NCI-H187 (cell line): ENCODE data around the gene TBC1D26.
"Not testable (repeated sequence)": the region's sequence is repeated elsewhere in the genome, so short reads cannot be mapped to it uniquely, and the experiment has no call there.

Experiments used
- DNase-seq, 2 experiments: peaks; one replicate each; lab custom pipeline; 2025; lab: John Stamatoyannopoulos, UW

The TBC1D26 gene

DNA sequence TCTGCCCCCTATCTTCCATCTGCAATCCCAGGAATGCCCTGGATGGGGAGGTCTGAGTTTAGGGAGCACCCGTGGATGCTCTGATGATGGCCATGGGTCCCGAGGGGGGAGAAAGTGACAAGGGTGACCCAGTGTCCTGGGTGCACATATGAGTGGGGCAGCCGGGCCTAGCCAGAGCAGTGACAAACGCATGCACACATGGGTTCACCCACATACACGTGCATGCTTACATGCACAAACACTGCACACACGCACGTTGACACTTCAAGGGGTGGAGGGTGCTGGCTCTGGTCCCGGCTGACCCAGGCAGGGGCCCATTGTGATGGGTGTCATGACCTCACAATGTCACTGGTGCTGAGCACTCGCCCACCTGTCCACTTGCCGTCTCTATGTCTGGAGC, at the start of gene TBC1D26:
Gene TBC1D26 (plus strand): TSS at position 384 of the 400 bp plus-strand sequence. CDS start 3,066 bp downstream, outside the sequence.
- DNase-seq = not testable (repeated sequence)

DNA sequence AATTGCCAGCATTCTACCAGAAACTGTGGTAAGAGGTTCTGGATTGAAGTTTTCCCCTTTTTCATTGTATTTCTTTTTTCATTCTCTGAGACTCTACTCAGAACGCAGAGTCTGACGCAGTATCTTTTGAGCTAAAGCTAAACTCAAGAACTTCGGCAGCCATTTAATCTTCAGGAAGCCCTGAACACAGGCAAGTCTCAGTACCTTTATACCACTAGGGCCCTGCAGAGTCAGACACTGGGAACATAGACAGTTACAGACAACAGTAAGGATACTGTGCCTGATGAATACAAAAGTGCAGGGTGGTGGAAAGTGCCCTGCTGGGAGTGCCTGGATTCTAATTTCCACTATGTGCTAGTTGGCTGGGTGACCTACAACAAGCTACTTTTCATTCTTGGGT, 48.9 kb upstream of the TBC1D26 start:
- not testable (repeated sequence) for DNase-seq

DNA sequence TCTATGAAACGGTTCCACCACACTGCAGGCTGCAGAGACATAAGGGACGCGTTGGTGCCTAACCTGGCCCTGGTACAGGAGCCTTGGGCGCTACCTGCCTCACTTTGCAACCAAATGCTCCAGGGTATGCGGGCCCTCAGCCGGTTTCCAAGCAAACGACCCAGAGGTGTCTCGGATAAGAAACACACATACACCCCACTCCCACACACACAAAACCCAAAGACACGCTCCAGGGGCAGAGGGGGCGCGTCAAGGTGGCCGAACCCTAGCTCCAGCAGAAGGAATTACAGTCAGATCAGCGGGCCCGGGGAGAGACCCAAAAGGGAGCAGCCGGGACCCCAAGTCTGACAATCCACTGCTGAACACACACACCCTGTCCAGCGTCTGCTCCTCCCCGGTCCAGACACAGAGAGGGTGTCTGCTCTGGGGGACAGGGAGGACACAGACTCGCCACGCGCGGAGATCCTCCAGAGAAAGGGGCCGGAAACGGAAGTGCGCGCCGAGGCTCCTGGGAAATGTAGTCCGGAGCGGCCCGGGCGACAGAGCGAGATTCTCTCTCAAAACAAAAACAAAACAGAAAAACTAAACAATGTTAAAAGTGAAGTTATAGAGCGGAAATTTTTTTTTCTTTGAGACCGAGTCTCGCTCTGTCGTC, 48.1 kb upstream of the TBC1D26 start, which contains the start of gene TRIM16:
Gene TRIM16 (minus strand): TSS at position 488 of the 655 bp plus-strand sequence. CDS start 32,702 bp downstream, outside the sequence.
- peak; percentile 0 to 1 for DNase-seq

DNA sequence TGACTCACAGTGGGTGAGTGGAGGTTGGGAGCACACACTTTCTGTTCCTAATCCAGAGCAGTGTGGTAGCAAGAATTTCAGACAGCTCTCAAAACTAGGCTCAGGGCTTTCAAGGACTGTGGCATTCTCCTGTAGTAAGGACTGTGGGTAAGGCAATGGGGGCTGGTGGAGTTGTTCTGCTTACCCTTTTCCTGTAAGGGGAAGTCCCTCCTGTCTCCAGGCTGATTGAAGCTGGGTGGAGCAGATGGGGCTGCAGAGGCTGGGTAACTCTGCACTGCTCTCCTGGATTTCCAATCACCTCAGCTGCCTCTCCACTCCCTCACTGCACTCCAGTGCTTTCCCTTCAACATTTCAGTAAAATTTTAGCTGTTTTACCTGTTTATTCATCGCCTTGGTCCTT, 44.6 kb upstream of the TBC1D26 start:
- not testable (repeated sequence) for DNase-seq

DNA sequence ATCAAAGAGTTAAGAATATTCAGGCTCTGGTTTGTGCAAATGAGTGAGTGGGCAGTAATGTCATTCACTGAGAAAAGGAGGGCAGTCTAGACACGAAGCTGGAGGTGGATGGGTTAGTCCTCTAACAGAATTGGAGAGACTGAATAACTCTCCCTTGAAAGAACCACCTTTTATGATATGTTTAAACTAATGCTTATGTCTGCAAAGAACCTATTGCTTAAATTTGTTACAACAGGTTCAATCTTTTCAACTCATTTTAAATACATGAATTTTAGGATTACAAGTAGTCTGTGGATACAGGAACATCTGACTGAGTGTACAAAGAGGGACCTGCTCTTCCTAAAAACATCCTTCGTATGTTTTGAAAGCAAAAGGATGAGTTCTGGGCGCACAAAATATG, 33.1 kb upstream of the TBC1D26 start:
- DNase-seq = not testable (repeated sequence)

DNA sequence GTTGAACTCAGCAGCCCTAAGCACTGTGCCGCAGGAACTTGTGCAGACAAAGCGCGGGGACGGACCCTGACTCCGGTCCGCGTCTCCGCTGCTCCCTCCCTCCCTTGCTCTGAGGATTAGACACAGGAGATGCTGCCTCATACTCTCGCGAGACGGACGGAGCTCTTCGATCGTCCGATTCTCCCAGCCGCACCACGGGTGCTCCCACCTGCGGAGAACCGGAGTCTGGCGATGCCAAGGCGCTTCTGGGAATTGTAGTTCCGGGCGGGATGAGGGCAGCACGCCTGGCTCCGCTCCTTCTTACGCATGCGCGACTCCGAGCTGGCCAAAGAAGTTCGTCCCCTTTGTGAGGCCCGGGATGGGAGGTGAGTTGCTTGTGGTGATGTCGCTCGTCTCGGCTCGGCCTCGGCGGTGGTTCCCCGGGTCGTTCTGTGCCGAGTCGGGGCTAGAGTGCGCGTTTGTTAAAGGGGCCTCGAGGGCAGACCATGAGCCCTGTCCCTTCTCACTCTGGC, 32.6 kb upstream of the TBC1D26 start, which contains the start of gene ZNF286A:
Gene ZNF286A (plus strand): TSS at position 340 of the 512 bp plus-strand sequence. CDS start 578 bp downstream, outside the sequence.
- DNase-seq = peak; percentile 95 to 96

DNA sequence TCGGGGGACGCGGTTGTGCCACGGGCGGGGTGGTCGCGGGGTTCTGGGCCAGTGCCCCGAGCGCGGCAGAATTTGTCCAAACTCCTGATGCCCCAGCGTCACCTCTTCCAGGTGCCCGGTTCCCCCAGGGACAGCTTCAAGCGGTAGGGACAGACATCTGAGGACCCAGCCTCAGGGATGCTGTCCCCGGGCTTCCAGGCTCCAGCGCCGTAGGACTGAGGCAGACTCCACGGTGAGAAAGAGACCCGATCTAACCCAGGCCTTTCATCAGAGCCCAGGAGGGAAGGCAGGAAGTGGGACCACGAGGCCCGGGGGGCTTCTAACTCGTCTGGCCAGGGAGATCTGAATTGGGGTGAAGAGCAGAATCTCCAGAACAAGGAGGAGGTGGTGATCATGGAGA, 32.1 kb upstream of the TBC1D26 start:
- not testable (repeated sequence) for DNase-seq

DNA sequence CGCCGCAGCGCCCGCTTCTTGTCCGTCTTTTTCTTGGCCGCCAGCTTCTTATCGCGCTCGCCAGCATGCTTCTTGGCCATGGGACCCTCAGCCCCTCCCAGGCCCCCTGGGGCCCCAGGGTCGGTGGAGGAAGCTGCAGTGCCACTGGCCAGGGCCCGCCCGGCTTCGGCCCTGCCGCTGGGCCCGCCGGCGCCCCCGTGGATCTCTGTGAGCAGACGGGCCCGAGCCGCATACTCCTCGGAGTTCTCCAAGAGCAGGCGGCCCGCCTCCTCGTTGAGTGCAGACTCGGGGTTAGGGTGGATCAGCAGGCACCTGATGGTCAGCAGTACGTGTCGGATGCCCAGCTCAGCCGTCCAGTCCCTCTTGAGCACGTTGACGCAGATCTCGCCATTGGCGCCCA, 27.8 kb upstream of the TBC1D26 start:
- DNase-seq = not testable (repeated sequence)

DNA sequence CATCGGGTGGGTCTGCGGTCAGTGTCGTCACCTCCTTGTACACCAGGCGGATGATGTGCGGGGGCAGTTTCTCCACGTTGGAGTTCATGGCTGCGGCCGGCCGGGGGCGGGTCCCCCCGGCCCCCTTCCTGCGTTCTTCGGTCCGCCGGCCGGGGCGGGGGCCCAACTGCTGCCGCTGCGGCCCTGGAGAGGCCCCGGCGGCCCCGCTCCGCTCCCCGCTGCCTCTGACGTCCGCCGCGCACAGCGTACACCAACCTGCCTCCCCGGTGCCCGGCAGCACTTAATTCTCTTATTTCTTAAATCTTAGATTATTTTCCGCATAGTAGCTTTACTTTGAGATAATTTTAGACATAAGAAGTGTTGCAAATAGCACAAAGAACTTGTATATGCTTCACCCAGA, 27.3 kb upstream of the TBC1D26 start:
- not testable (repeated sequence) for DNase-seq

DNA sequence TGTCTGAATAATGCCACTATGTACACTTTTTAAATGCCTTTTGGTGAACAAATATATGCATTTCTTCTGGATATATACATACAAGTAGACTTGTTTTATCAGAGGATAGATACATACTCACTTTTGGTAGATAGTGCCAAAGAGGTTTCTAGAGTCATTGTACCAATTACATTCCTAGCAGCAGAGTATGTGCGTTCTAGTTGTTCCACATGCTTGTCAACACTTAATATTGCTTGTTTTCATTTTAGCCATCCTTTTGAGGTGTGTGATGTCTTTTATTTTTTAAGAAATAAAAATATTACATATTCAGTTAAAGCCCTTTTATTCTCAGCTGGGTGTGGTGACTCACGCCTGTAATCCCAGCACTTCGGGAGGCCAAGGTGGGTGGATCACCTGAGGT, 23.2 kb upstream of the TBC1D26 start:
- not testable (repeated sequence) for DNase-seq

DNA sequence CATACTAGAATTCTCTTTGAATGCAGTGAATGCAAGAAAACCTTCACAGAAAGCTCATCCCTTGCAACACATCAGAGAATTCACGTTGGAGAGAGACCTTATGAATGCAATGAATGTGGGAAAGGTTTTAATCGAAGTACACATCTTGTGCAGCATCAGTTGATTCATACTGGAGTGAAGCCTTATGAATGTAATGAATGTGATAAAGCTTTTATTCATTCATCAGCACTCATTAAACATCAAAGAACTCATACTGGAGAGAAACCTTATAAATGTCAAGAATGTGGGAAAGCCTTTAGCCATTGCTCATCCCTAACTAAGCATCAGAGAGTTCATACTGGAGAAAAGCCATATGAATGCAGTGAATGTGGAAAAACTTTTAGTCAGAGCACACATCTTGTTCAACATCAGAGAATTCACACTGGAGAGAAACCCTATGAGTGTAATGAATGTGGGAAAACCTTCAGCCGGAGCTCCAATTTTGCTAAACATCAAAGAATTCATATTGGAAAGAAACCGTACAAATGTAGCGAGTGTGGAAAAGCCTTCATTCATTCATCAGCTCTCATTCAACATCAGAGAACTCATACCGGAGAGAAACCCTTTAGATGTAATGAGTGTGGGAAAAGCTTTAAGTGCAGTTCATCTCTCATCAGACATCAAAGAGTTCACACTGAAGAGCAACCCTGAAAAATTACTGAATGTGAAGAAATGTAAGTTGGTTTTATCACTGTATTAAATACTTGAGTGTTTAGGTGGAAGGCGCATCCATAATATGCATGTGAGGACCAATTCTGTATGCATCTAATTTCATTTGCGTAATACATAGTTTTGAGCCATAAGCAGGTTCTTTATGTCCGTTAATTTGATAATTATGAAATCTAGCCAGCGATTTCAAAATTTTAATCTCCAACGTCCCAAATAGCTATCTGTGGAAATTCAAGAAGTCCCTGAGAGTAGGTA, 15.2 kb upstream of the TBC1D26 start:
- not testable (repeated sequence) for DNase-seq

DNA sequence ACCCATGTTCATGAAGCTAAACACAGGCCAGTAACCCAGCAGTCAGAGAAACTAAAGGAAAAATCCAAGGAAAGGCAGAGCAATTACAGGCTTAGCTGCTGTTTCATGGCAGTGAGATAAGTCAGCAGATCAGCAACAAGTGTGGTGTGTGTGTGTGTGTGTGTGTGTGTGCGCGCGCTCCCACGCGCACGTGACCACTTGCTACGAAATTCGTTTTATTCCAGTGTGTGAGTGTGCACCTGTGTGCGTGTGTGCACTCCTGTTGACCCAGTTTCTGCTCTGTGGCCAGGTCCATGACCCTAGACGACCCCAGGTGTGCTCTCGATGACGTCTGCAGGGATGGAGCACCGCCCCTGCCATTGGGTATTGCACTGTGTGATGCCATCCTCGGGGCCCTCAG, 1.5 kb upstream of the TBC1D26 start:
- not testable (repeated sequence) for DNase-seq

DNA sequence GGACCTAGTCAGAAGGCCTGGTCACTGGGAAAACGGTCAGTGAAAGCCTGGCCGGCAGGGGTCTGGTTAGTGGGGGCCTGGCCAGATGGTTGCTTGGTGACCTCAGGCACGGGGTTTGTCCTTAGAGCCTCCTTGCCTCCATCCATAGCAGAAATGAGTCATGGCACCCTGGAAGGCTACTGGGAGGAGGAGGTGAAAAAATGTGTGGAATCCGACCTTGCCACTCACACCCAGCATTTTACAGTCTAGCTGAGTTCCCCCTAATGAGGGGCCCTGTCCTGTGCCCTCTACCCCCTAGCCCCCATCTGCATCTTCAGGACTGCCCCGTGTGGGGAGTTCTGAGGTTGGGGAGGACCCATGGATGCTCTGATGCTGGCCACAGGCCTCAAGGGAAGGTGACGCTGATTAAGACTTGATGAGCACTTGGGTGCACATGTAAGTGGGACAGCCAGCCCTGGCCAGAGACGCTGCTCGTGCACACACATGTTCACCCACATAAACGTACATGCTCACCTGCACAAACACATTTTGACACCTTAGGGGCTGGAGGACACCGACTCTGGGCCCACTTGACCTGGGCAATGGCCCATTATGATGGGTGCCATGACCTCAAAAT, 1.2 kb downstream of the TBC1D26 start:
- not testable (repeated sequence) for DNase-seq

DNA sequence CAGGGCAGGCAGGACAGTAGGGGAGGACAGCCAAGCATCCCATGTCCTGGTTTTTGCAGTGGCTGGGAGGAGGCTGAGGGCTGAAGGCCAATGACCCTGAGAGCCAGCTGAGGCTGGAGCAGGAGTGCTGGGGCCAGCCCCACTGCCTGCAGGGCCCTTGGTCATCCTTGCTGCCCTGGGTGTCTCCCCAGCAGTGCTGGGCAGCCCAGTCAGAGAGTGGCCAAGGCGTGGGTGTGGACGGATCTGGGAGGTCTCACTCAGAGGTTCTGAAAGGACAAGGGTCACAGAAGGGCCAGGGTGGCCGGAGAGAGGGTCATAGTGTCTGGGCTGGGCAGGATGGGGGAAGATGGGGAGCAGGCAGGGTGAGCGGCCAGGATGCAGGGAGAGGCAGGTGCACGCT, 4.5 kb downstream of the TBC1D26 start:
- DNase-seq = not testable (repeated sequence)

DNA sequence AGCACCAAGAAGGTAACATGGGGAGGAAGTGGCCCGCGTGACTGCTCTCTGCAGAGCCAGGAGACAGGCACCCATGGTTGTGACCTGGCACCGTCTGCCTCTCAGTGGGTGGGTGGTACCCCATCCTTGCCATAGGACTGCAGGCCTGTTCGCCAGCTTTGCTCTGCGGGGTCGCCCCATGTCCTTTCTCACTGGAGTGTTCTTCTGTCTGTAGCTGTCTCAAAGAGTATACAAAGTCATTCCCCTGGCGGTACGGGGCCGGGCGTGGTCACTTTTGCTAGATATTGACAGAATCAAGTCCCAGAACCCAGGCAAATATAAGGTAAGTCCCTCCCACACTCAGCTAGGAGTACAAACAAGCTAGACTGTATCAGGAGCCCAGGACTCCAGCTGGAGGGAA, 6.0 kb downstream of the TBC1D26 start:
- no peak for DNase-seq

DNA sequence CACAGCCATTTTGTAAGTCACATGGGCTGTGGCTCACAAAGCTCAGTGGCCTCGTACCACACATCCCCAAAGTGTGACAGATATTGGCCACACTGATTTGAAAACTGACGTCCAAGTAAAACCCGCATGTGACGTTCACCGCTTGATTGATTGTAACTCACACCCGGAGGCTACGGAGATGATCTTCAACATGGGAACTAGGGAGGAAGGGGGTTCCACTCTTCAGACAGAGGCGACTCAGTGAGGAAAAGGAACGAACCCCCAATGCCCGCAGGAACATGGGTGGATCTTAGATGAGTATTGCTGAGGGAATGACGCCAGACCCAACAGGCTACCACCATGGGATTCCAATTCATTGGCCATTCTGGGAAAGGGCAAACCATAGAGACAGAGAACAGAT, 7.2 kb downstream of the TBC1D26 start:
- not testable (repeated sequence) for DNase-seq

DNA sequence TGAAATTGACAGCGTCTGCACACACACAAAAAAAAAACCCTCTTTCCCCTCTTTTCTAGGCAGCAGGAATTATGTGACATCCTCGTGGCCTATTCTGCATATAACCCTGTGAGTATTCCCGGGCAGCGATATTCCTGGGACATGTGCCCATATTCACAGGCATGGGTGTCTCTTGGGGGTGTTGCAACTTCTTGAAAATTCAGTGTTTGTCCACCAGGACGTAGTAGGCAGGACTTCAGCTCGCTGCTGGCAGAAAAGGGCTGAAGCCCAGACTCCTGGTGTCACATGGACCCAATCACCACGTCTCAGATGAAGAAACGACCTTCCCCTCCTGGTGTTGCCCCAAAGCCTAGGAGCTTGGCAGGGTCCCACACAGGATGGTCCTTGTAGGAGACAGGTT, 8.0 kb downstream of the TBC1D26 start:
- DNase-seq = not testable (repeated sequence)

DNA sequence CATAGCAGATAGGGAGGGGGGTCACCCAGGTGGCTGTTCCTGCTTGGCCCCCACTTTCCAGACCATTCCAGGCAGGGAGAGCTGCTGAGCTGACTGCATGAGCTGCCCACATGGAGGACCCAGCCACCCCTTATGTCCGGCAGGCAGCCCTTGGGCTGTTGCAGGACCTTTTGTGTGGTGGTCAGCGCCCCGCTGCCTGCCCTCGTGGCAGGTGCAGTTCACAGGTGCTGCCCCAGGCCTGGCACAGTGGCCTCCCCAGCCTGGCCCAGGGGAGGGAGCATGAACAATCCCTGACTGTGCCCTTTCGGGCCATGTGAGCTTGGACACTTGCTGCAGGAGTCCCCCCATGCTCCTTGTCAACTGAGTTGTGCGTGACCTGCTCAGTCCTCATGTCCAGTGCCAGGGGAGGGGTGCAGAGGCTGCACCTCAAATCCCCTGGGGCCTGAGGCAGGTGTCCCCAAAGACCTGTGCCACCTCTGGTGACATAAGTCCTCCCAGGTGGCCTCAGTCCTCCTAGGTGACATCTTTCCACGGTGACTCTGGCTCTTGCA, 8.6 kb downstream of the TBC1D26 start:
- no peak for DNase-seq

DNA sequence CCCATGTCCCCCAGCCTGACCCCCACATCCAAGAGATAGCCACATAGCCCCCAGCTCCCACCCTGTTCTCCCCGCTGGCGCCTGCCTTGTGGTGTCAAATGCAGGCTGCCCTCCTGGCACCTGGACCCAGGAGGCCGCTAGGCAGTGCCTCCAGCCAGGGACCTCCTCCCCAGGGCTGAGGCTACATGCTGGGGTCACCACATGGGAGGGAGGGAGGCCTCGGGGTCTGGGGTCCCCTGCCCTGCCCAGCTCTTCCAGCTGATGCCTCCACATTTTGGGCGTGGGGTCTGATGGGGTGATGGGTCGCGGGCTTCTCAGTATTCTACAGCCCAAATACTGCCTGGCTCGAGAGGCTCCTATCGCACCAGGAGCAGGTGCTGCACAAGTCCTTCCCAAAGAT, 9.5 kb downstream of the TBC1D26 start:
- no peak for DNase-seq

DNA sequence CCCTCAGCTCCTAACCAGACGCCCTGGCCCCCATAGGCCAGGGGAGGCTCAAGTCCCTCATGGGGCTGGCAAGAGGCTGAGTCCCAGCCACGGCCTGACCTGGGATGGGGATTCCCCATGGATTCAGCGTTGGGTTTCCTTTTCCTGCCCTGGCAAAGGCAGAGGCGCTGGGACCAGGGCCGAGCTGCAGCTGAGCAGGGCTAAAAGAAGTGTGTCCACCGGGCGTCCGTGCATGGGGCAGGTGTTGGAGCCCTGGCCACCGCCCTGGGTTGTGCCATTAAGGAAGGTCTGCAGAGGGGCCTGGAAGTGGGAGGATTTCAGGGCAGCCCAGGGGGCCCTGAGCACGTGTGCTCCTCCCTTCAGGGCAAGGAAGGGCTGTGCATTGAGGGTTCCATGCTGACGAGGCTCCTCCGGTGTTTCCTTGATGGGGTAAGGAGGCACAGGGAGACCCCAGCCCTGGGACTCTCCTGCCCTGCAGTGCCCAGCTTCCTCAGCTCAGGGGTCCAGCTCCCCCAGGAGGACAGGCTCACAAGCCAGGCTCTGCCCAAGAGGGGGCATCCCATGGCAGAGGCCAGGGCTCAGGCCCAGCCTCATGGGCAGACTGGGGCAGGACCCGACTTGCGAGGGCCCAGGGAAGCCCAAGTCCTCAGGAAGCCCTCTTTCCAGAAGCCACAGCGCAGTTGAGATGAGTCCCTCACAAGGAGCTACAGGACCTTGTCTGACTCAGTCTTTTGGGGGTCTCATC, 10.1 kb downstream of the TBC1D26 start:
- no peak for DNase-seq

DNA sequence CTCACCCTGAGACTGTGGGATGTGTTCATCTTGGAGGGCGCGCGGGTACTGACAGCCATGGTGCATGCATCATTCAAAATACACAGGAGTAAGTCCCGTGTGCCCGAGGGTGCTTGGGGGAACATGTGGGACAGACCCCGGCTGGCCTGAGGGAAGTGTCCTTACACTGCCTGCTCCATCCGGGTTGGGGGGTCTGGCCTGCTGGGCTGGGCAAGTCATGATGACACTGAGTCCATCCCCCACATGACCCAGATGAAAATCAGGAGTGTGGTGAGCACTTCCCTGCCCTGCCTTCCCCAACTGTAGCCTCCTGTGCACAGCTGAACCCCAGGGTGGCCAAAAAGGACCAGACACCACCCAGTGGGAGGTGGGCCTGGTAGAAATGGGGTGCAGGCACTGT, 10.8 kb downstream of the TBC1D26 start:
- no peak for DNase-seq
